HG02623 (cell line): ENCODE measurements around the gene ADAM12.

Source experiments
- ATAC-seq: cut with Tn5 transposase; IDR thresholded peaks from one replicate; pipeline ENCODE4 v1.9.1; 2021; ENCODE audit warnings: moderate library complexity; ENCODE audit not compliant: unreplicated experiment

ADAM12 gene

GRCh38 chr10:126218778-126219649, 169.3 kb downstream of the ADAM12 start:
- no peak for ATAC-seq

GRCh38 chr10:126218174-126218573, 170.1 kb downstream of the ADAM12 start:
- ATAC-seq: no peak

- no peak for ATAC-seq
Observed at GRCh38 chr10:126216632-126216961, 171.7 kb downstream of the ADAM12 start.

GRCh38 chr10:126215746-126216631, 172.3 kb downstream of the ADAM12 start:
- no peak for ATAC-seq

GRCh38 chr10:126214679-126215078, 173.6 kb downstream of the ADAM12 start:
- no peak for ATAC-seq

GRCh38 chr10:126214021-126214420, 174.3 kb downstream of the ADAM12 start:
- no peak for ATAC-seq

- ATAC-seq: no peak
Observed at GRCh38 chr10:126212738-126213137, 175.5 kb downstream of the ADAM12 start.

- no peak for ATAC-seq
Observed at GRCh38 chr10:126210051-126210651, 178.1 kb downstream of the ADAM12 start.

- ATAC-seq: no peak
Observed at GRCh38 chr10:126209451-126209850, 178.8 kb downstream of the ADAM12 start.

GRCh38 chr10:126208726-126209302, 179.5 kb downstream of the ADAM12 start:
- ATAC-seq: no peak

GRCh38 chr10:126207851-126208250, 180.4 kb downstream of the ADAM12 start:
- no peak for ATAC-seq

- no peak for ATAC-seq
Observed at GRCh38 chr10:126207313-126207771, 180.9 kb downstream of the ADAM12 start.

GRCh38 chr10:126205486-126206205, 182.6 kb downstream of the ADAM12 start:
- ATAC-seq: no peak

GRCh38 chr10:126204320-126204719, 184.0 kb downstream of the ADAM12 start:
- no peak for ATAC-seq

- no peak for ATAC-seq
Observed at GRCh38 chr10:126203746-126204145, 184.5 kb downstream of the ADAM12 start.

GRCh38 chr10:126201603-126202002, 186.7 kb downstream of the ADAM12 start:
- no peak for ATAC-seq

GRCh38 chr10:126199221-126199998, 188.9 kb downstream of the ADAM12 start:
- no peak for ATAC-seq

- ATAC-seq: no peak
Observed at GRCh38 chr10:126198681-126199080, 189.6 kb downstream of the ADAM12 start.

- no peak for ATAC-seq
Observed at GRCh38 chr10:126197036-126197543, 191.2 kb downstream of the ADAM12 start.
